WTC11 (cell line): ENCODE results near the gene MBOAT2.

Experiments used
- FOXP1 ChIP-seq: sonication (generic); formaldehyde crosslinking; IDR thresholded peaks from 2 replicates; pipeline ENCODE4 v1.8.0; 2022; ENCODE audit warnings: missing genetic modification reagents, mild to moderate bottlenecking, moderate library complexity, borderline replicate concordance
- GTF2I ChIP-seq: fragments of 250-450 bp; sonication (Bioruptor Pico); conservative IDR thresholded peaks from 2 replicates; pipeline ENCODE4 v1.4.0; 2021; ENCODE audit warnings: mild to moderate bottlenecking
- IRF2 ChIP-seq: sonication (generic); formaldehyde crosslinking; IDR thresholded peaks from 2 replicates; pipeline ENCODE4 v1.8.0; 2022; ENCODE audit warnings: low read depth, missing genetic modification reagents, borderline replicate concordance
- JUN ChIP-seq: sonication (generic); formaldehyde crosslinking; IDR thresholded peaks from 2 replicates; pipeline ENCODE4 v1.8.0; 2023; ENCODE audit warnings: mild to moderate bottlenecking, missing genetic modification reagents
- TEAD4 ChIP-seq: sonication (generic); formaldehyde crosslinking; IDR thresholded peaks from 2 replicates; pipeline ENCODE4 v1.8.0; 2022; ENCODE audit warnings: mild to moderate bottlenecking, missing genetic modification reagents
- ZNF138 ChIP-seq: sonication (generic); formaldehyde crosslinking; conservative IDR thresholded peaks from 2 replicates; pipeline ENCODE4 v1.8.1; 2022; ENCODE audit warnings: mild to moderate bottlenecking, moderate library complexity, missing genetic modification reagents
- TF ChIP-seq, protein P1 (sequence below): fragments of 200-600 bp; IDR thresholded peaks from 2 replicates; pipeline ENCODE4 v1.8.0; 2022; ENCODE audit warnings: antibody characterized with exemption
- TF ChIP-seq, protein P2 (sequence below): sonication (generic); formaldehyde crosslinking; IDR thresholded peaks from 2 replicates; pipeline ENCODE4 v1.8.1; 2022; ENCODE audit warnings: low read depth, missing genetic modification reagents, borderline replicate concordance
- TF ChIP-seq, protein P3 (sequence below): sonication (generic); formaldehyde crosslinking; IDR thresholded peaks from 2 replicates; pipeline ENCODE4 v1.8.0; 2023; ENCODE audit warnings: mild to moderate bottlenecking, missing genetic modification reagents
- TF ChIP-seq, protein P4 (sequence below): sonication (generic); formaldehyde crosslinking; IDR thresholded peaks from 2 replicates; pipeline ENCODE4 v1.8.0; 2023; ENCODE audit warnings: missing genetic modification reagents, mild to moderate bottlenecking, borderline replicate concordance

DNA sequence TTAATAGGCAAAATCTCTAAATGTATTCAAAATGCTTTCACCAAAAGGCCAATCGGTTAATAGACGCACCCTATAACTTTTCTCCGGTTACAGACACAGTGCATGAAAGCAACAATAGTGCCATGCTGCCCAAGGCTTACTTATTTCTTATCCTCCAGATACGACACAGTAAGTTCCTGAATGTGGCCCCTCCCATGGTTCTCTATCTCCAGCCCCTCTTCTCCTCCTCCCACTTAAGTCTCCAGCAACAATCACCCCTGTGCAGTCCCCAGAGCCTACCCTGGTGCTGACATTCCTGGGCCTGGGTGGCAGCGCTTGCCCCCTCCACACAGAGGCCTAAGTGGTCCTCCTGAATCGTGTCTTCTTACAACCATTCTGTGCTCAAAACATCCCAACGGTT is 169.6 kb downstream of the MBOAT2 start:
- TF ChIP-seq, protein P1, sequence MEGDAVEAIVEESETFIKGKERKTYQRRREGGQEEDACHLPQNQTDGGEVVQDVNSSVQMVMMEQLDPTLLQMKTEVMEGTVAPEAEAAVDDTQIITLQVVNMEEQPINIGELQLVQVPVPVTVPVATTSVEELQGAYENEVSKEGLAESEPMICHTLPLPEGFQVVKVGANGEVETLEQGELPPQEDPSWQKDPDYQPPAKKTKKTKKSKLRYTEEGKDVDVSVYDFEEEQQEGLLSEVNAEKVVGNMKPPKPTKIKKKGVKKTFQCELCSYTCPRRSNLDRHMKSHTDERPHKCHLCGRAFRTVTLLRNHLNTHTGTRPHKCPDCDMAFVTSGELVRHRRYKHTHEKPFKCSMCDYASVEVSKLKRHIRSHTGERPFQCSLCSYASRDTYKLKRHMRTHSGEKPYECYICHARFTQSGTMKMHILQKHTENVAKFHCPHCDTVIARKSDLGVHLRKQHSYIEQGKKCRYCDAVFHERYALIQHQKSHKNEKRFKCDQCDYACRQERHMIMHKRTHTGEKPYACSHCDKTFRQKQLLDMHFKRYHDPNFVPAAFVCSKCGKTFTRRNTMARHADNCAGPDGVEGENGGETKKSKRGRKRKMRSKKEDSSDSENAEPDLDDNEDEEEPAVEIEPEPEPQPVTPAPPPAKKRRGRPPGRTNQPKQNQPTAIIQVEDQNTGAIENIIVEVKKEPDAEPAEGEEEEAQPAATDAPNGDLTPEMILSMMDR, result no peak
- TF ChIP-seq, protein P2, sequence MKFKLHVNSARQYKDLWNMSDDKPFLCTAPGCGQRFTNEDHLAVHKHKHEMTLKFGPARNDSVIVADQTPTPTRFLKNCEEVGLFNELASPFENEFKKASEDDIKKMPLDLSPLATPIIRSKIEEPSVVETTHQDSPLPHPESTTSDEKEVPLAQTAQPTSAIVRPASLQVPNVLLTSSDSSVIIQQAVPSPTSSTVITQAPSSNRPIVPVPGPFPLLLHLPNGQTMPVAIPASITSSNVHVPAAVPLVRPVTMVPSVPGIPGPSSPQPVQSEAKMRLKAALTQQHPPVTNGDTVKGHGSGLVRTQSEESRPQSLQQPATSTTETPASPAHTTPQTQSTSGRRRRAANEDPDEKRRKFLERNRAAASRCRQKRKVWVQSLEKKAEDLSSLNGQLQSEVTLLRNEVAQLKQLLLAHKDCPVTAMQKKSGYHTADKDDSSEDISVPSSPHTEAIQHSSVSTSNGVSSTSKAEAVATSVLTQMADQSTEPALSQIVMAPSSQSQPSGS, result no peak
- TF ChIP-seq, protein P3, sequence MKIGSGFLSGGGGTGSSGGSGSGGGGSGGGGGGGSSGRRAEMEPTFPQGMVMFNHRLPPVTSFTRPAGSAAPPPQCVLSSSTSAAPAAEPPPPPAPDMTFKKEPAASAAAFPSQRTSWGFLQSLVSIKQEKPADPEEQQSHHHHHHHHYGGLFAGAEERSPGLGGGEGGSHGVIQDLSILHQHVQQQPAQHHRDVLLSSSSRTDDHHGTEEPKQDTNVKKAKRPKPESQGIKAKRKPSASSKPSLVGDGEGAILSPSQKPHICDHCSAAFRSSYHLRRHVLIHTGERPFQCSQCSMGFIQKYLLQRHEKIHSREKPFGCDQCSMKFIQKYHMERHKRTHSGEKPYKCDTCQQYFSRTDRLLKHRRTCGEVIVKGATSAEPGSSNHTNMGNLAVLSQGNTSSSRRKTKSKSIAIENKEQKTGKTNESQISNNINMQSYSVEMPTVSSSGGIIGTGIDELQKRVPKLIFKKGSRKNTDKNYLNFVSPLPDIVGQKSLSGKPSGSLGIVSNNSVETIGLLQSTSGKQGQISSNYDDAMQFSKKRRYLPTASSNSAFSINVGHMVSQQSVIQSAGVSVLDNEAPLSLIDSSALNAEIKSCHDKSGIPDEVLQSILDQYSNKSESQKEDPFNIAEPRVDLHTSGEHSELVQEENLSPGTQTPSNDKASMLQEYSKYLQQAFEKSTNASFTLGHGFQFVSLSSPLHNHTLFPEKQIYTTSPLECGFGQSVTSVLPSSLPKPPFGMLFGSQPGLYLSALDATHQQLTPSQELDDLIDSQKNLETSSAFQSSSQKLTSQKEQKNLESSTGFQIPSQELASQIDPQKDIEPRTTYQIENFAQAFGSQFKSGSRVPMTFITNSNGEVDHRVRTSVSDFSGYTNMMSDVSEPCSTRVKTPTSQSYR (CRISPR knock-in tag), result no peak
- no peak for TF ChIP-seq FOXP1 (CRISPR knock-in tag)
- TF ChIP-seq TEAD4 (CRISPR knock-in tag), result no peak
- no peak for TF ChIP-seq IRF2 (CRISPR knock-in tag)
- no peak for TF ChIP-seq JUN (CRISPR knock-in tag)
- no peak for TF ChIP-seq ZNF138
- no peak for TF ChIP-seq GTF2I (CRISPR knock-in tag)
- TF ChIP-seq, protein P4, sequence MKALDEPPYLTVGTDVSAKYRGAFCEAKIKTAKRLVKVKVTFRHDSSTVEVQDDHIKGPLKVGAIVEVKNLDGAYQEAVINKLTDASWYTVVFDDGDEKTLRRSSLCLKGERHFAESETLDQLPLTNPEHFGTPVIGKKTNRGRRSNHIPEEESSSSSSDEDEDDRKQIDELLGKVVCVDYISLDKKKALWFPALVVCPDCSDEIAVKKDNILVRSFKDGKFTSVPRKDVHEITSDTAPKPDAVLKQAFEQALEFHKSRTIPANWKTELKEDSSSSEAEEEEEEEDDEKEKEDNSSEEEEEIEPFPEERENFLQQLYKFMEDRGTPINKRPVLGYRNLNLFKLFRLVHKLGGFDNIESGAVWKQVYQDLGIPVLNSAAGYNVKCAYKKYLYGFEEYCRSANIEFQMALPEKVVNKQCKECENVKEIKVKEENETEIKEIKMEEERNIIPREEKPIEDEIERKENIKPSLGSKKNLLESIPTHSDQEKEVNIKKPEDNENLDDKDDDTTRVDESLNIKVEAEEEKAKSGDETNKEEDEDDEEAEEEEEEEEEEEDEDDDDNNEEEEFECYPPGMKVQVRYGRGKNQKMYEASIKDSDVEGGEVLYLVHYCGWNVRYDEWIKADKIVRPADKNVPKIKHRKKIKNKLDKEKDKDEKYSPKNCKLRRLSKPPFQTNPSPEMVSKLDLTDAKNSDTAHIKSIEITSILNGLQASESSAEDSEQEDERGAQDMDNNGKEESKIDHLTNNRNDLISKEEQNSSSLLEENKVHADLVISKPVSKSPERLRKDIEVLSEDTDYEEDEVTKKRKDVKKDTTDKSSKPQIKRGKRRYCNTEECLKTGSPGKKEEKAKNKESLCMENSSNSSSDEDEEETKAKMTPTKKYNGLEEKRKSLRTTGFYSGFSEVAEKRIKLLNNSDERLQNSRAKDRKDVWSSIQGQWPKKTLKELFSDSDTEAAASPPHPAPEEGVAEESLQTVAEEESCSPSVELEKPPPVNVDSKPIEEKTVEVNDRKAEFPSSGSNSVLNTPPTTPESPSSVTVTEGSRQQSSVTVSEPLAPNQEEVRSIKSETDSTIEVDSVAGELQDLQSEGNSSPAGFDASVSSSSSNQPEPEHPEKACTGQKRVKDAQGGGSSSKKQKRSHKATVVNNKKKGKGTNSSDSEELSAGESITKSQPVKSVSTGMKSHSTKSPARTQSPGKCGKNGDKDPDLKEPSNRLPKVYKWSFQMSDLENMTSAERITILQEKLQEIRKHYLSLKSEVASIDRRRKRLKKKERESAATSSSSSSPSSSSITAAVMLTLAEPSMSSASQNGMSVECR (CRISPR knock-in tag), result no peak
